Spleen (tissue), 11 donors: ENCODE results near the gene SKAP2. TPM values are rescaled to one million over a fixed set of nuclear protein-coding genes. Genes with fewer than 3 reads are reported as not detected.

Experiments
- DNase-seq: peaks from one replicate; pipeline ENCODE4 v3.0.0-alpha.2; 2020
- H3K27ac ChIP-seq, 8 donors: fragments of 200-600 bp; sonication (generic) in 7 of 8; 1 replicate in 4 of 8; 2 replicates in 4 of 8; pipeline versions ENCODE4 v1.5.0 to v1.8.0; 2016 to 2021; ENCODE audit warnings: inconsistent platforms in 4 of 8, mild to moderate bottlenecking in 4 of 8, moderate library complexity in 1 of 8
- H3K27me3 ChIP-seq, 7 donors: fragments of 200-600 bp; sonication (generic) in 6 of 7; replicated peaks in 1 of 7; 1 replicate in 4 of 7; 2 replicates in 3 of 7; pipeline versions ENCODE4 v1.5.0 to v1.8.0; 2016 to 2021; ENCODE audit warnings: inconsistent platforms in 3 of 7, mild to moderate bottlenecking in 1 of 7
- H3K36me3 ChIP-seq, 6 donors: fragments of 200-600 bp; sonication (generic) in 5 of 6; 1 replicate in 4 of 6; 2 replicates in 2 of 6; pipeline versions ENCODE4 v1.5.0 to v1.8.0; 2016 to 2021; ENCODE audit warnings: inconsistent platforms in 2 of 6
- H3K4me1 ChIP-seq, 6 donors: fragments of 200-600 bp; sonication (generic) in 5 of 6; 1 replicate in 3 of 6; 2 replicates in 3 of 6; pipeline versions ENCODE4 v1.5.0 to v1.8.0; 2016 to 2021; ENCODE audit warnings: inconsistent platforms in 3 of 6
- H3K4me3 ChIP-seq, 8 donors: fragments of 200-600 bp; sonication (generic) in 7 of 8; 1 replicate in 4 of 8; 2 replicates in 4 of 8; pipeline versions ENCODE4 v1.5.0 to v1.8.0; 2016 to 2021; ENCODE audit warnings: inconsistent platforms in 4 of 8, mild to moderate bottlenecking in 4 of 8, moderate library complexity in 2 of 8
- H3K9me3 ChIP-seq, 8 donors: fragments of 200-600 bp; sonication (generic) in 7 of 8; 1 replicate in 4 of 8; 2 replicates in 4 of 8; pipeline versions ENCODE4 v1.5.0 to v1.8.0; 2016 to 2021; ENCODE audit warnings: inconsistent platforms in 4 of 8
- POLR2A ChIP-seq, 3 donors: fragments of 450-650 bp; IDR thresholded peaks; one replicate each; pipeline ENCODE4 v1.5.1; 2017; ENCODE audit warnings: antibody characterized with exemption in 3 of 3, mild to moderate bottlenecking in 1 of 3
- POLR2AphosphoS5 ChIP-seq, 3 donors: sonication (generic); formaldehyde crosslinking; IDR thresholded peaks; one replicate each; pipeline ENCODE4 v1.5.1; 2017; ENCODE audit warnings: antibody characterized with exemption in 3 of 3
- WGBS, 5 donors: extraction: QIAGEN DNeasy Blood & Tissue Kit in 3 of 5; methylation state at CpG; one replicate each; pipeline versions ENCODE4 v1.1.5 to v1.1.7; 2013 to 2018; 5-methylcytosine and 5-hydroxymethylcytosine counted together
- intact Hi-C: fragments of 100-400 bp; cut with DNase I; formaldehyde crosslinking; loops from one replicate; pipeline ENCODE4 v1.15.0; 2023; ENCODE audit warnings: low total_unique reads
- polyA plus RNA-seq, 3 donors: library from polyadenylated mRNA; stranded (reverse); fragments of 200-250 nt; gene quantifications; one replicate each; pipeline ENCODE4 v1.2.1, GENCODE V29; 2013
- total RNA-seq, 7 donors: library from RNA; depleted of rRNA in 3 of 7; stranded (reverse); fragments of >200 nt in 3 of 7; fragmentation: NEBNext Ultra II Directional in 4 of 7; extraction: Animal tissue kit (Norgen Biotek cat#: 25700) in 4 of 7; gene quantifications; one replicate each; pipeline versions ENCODE4 v1.1.0 to v1.2.1, GENCODE V29; 2016 to 2021
- TF ChIP-seq, protein P1 (sequence below), 11 experiments: fragments of 200-600 bp in 7 of 11; fragments of 450-650 bp in 4 of 11; sonication (generic) in 4 of 11; IDR thresholded peaks in 8 of 11; conservative IDR thresholded peaks in 3 of 11; 1 replicate in 7 of 11; 2 replicates in 4 of 11; pipeline versions ENCODE4 v1.4.0 to v1.8.0; 2016 to 2021; ENCODE audit warnings: antibody characterized with exemption in 11 of 11, inconsistent platforms in 4 of 11, mild to moderate bottlenecking in 1 of 11
- donor health status: healthy with polysubstance abuse.
- donor health status: DM: no; HTN: no; CAD: no; lungs with moderate emphysema.
- donor health status: DM: no; HTN: no; CAD: no.
- donor health status: Bipolar disorder and iron deficiency.
- donor health status: healthy.
- donor health status: DM: no; HTN: no; CAD: no.
- donor health status: DM: yes; HTN: yes; CAD: no.

SKAP2 gene
- total and polyA plus RNA-seq, 10 donors, result 14.8 to 87.2 (median 61.7) TPM

GRCh38 chr7:26664735-26665416, 199.5 kb downstream of the SKAP2 start:
- Histone ChIP-seq H3K9me3 (no peaks in the 10 kb centered on the region), H3K4me1 (peaks cover 5 to 22% (median 10%) of the 10 kb centered on the region in 6 donors), H3K4me3 (peak overlapping the region in 3 of 8 donors; percentile 1 to 37 (median 13)), H3K27me3 (no peaks in the 10 kb centered on the region), H3K36me3 (peaks cover 0 to 7% (median 0%) of the 10 kb centered on the region in 6 donors), H3K27ac (peak overlapping the region in 7 of 8 donors; percentile 18 to 68 (median 50))
- peak; percentile 59 for DNase-seq
- 20 to 26% (median 23%) methylated on average over 5 of the region's 5 CpGs for WGBS, 5 donors
- intact Hi-C loops, result loop anchor here (5.0 kb wide), 2 partner anchors 288 to 773 kb away; no protein-coding TSS in a partner anchor
- TF ChIP-seq POLR2A (IDR thresholded peaks at IDR 0.05) (no peak), POLR2AphosphoS5 (IDR thresholded peaks at IDR 0.05) (peak in 1 of 3 donors; percentile 35)

- TF ChIP-seq POLR2AphosphoS5 (IDR thresholded peaks at IDR 0.05) (no peak), POLR2A (IDR thresholded peaks at IDR 0.05) (no peak)
- TF ChIP-seq, protein P1, sequence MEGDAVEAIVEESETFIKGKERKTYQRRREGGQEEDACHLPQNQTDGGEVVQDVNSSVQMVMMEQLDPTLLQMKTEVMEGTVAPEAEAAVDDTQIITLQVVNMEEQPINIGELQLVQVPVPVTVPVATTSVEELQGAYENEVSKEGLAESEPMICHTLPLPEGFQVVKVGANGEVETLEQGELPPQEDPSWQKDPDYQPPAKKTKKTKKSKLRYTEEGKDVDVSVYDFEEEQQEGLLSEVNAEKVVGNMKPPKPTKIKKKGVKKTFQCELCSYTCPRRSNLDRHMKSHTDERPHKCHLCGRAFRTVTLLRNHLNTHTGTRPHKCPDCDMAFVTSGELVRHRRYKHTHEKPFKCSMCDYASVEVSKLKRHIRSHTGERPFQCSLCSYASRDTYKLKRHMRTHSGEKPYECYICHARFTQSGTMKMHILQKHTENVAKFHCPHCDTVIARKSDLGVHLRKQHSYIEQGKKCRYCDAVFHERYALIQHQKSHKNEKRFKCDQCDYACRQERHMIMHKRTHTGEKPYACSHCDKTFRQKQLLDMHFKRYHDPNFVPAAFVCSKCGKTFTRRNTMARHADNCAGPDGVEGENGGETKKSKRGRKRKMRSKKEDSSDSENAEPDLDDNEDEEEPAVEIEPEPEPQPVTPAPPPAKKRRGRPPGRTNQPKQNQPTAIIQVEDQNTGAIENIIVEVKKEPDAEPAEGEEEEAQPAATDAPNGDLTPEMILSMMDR (IDR thresholded peaks at IDR 0.05 in 8 of 11, conservative IDR thresholded peaks at IDR 0.05 in 3 of 11), result no peak
- no peak for DNase-seq
- Histone ChIP-seq H3K4me3 (no peak overlapping the region), H3K27ac (peak overlapping the region in 5 of 8 donors; percentile 18 to 68 (median 62)), H3K27me3 (no peaks in the 10 kb centered on the region), H3K36me3 (peaks cover 0 to 7% (median 0%) of the 10 kb centered on the region in 6 donors), H3K9me3 (no peaks in the 10 kb centered on the region), H3K4me1 (peaks cover 5 to 22% (median 10%) of the 10 kb centered on the region in 6 donors)
- WGBS, 5 donors, result 77 to 97% (median 88%) methylated on average over 1 of the region's 1 CpG
- intact Hi-C loops, result loop anchor here (5.0 kb wide), 1 partner anchor 287 kb away; no protein-coding TSS in a partner anchor
Measured at GRCh38 chr7:26664274-26664673, 200.1 kb downstream of the SKAP2 start.

DNA sequence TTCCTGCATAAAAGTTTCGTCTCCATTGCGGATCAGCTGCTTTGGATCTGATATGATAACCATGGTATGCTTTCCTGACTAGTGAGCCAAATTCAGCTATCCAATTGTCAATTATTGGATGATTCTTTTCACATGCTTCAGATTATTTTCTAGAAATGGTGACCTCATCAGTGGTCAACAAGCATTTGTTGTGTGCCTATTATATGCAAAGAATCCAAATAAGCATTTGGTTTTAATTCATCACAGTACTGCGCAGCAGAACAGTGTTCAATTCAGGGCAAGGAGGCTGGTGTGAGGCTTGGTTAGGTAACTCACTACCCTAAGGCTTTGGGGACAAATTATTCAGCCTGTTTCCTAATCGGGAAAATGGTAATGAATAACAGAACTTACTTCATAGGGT, 200.5 kb downstream of the SKAP2 start:
- intact Hi-C loops, result loop anchor here (5.0 kb wide), 1 partner anchor 287 kb away; no protein-coding TSS in a partner anchor
- H3K4me1 ChIP-seq, result peaks cover 5 to 22% (median 10%) of the 10 kb centered on the region in 6 donors
- DNase-seq, result no peak
- 91 to 95% (median 92%) methylated on average over 4 of the region's 4 CpGs for WGBS, 5 donors
- H3K27ac ChIP-seq, result peak overlapping the region in 1 of 8 donors; percentile 68
- no peaks in the 10 kb centered on the region for H3K27me3 ChIP-seq
- peaks cover 0 to 6% (median 0%) of the 10 kb centered on the region in 6 donors for H3K36me3 ChIP-seq
- H3K9me3 ChIP-seq, result no peaks in the 10 kb centered on the region
- H3K4me3 ChIP-seq, result no peak overlapping the region
- TF ChIP-seq POLR2A (IDR thresholded peaks at IDR 0.05) (no peak), POLR2AphosphoS5 (IDR thresholded peaks at IDR 0.05) (no peak)
- TF ChIP-seq, protein P1 (IDR thresholded peaks at IDR 0.05 in 8 of 11, conservative IDR thresholded peaks at IDR 0.05 in 3 of 11), result no peak

GRCh38 chr7:26662646-26663045, 201.7 kb downstream of the SKAP2 start:
- H3K27me3 ChIP-seq, result no peaks in the 10 kb centered on the region
- peaks cover 5 to 19% (median 10%) of the 10 kb centered on the region in 6 donors for H3K4me1 ChIP-seq
- WGBS, 5 donors, result 89 to 99% (median 93%) methylated on average over 6 of the region's 6 CpGs
- DNase-seq, result no peak
- no peak overlapping the region for H3K4me3 ChIP-seq
- no peaks in the 10 kb centered on the region for H3K36me3 ChIP-seq
- TF ChIP-seq POLR2AphosphoS5 (IDR thresholded peaks at IDR 0.05), result no peak
- TF ChIP-seq, protein P1 (IDR thresholded peaks at IDR 0.05 in 8 of 11, conservative IDR thresholded peaks at IDR 0.05 in 3 of 11), result no peak
- TF ChIP-seq POLR2A (IDR thresholded peaks at IDR 0.05), result no peak
- H3K9me3 ChIP-seq, result no peaks in the 10 kb centered on the region
- no peak overlapping the region for H3K27ac ChIP-seq
- intact Hi-C loops, result loop anchor here (5.0 kb wide), 1 partner anchor 285 kb away; no protein-coding TSS in a partner anchor
